ENCODE results near the gene CEP131.

Gene CEP131

GRCh38 chr17:81234506-81234855, 11.7 kb upstream of the CEP131 start:
- H3K9me3 ChIP-seq (replicated peaks; ENCODE audit: insufficient read depth, low read length), result no peaks in the 10 kb centered on the region
- H3K79me2 ChIP-seq (ENCODE audit: low read length), result peaks cover 41% of the 10 kb centered on the region
- H3K36me3 ChIP-seq (replicated peaks; ENCODE audit: insufficient read depth, low read length), result no peaks in the 10 kb centered on the region
- no peak for DNase-seq
- H2AFZ ChIP-seq (ENCODE audit: low read length), result no peak overlapping the region
- no peak overlapping the region for H3K4me3 ChIP-seq (ENCODE audit: low read length)
- H3F3A ChIP-seq (ENCODE audit: insufficient read depth, low read length), result no peaks in the 10 kb centered on the region
- no peak overlapping the region for H3K27ac ChIP-seq (ENCODE audit: low read length)
- no peaks in the 10 kb centered on the region for H3K27me3 ChIP-seq (replicated peaks; ENCODE audit: insufficient read depth, low read length)
- H3K9me2 ChIP-seq (replicated peaks; ENCODE audit: insufficient read depth, low read length), result no peaks in the 10 kb centered on the region
- H4K20me1 ChIP-seq (ENCODE audit: insufficient read depth, low read length), result no peaks in the 10 kb centered on the region
- no peak overlapping the region for H3K4me2 ChIP-seq (ENCODE audit: low read depth, low read length)
- no peak overlapping the region for H3K9ac ChIP-seq (ENCODE audit: low read length)
- peaks cover 6% of the 10 kb centered on the region for H3K4me1 ChIP-seq (ENCODE audit: low read length)
- no peak for TF ChIP-seq EZH2 (optimal IDR thresholded peaks at IDR 0.05; ENCODE audit: low read depth, low read length)
- TF ChIP-seq CTCF (IDR thresholded peaks at IDR 0.05; ENCODE audit: low read length), result no peak
- no peak for TF ChIP-seq EZH2phosphoT487 (IDR thresholded peaks at IDR 0.05; ENCODE audit: low read length)

GRCh38 chr17:81233811-81234505, 11.2 kb upstream of the CEP131 start:
- Histone ChIP-seq H3K79me2 (ENCODE audit: low read length) (peaks cover 38% of the 10 kb centered on the region), H3K4me3 (ENCODE audit: low read length) (no peak overlapping the region), H3K9ac (ENCODE audit: low read length) (no peak overlapping the region), H4K20me1 (ENCODE audit: insufficient read depth, low read length) (no peaks in the 10 kb centered on the region), H3K9me3 (replicated peaks; ENCODE audit: insufficient read depth, low read length) (no peaks in the 10 kb centered on the region), H3F3A (ENCODE audit: insufficient read depth, low read length) (no peaks in the 10 kb centered on the region), H2AFZ (ENCODE audit: low read length) (no peak overlapping the region), H3K9me2 (replicated peaks; ENCODE audit: insufficient read depth, low read length) (no peaks in the 10 kb centered on the region), H3K4me2 (ENCODE audit: low read depth, low read length) (no peak overlapping the region), H3K36me3 (replicated peaks; ENCODE audit: insufficient read depth, low read length) (no peaks in the 10 kb centered on the region), H3K4me1 (ENCODE audit: low read length) (peaks cover 6% of the 10 kb centered on the region), H3K27me3 (replicated peaks; ENCODE audit: insufficient read depth, low read length) (no peaks in the 10 kb centered on the region), H3K27ac (ENCODE audit: low read length) (no peak overlapping the region)
- TF ChIP-seq CTCF (IDR thresholded peaks at IDR 0.05; ENCODE audit: low read length) (no peak), EZH2phosphoT487 (IDR thresholded peaks at IDR 0.05; ENCODE audit: low read length) (no peak), EZH2 (optimal IDR thresholded peaks at IDR 0.05; ENCODE audit: low read depth, low read length) (no peak)
- no peak for DNase-seq

- no peaks in the 10 kb centered on the region for H3K9me2 ChIP-seq (replicated peaks; ENCODE audit: insufficient read depth, low read length)
- H3K4me2 ChIP-seq (ENCODE audit: low read depth, low read length), result no peak overlapping the region
- peaks cover 6% of the 10 kb centered on the region for H3K4me1 ChIP-seq (ENCODE audit: low read length)
- no peak for DNase-seq
- no peak overlapping the region for H3K4me3 ChIP-seq (ENCODE audit: low read length)
- H3K27me3 ChIP-seq (replicated peaks; ENCODE audit: insufficient read depth, low read length), result no peaks in the 10 kb centered on the region
- H3F3A ChIP-seq (ENCODE audit: insufficient read depth, low read length), result no peaks in the 10 kb centered on the region
- no peak overlapping the region for H2AFZ ChIP-seq (ENCODE audit: low read length)
- no peaks in the 10 kb centered on the region for H3K36me3 ChIP-seq (replicated peaks; ENCODE audit: insufficient read depth, low read length)
- H3K27ac ChIP-seq (ENCODE audit: low read length), result no peak overlapping the region
- no peaks in the 10 kb centered on the region for H3K9me3 ChIP-seq (replicated peaks; ENCODE audit: insufficient read depth, low read length)
- TF ChIP-seq EZH2 (optimal IDR thresholded peaks at IDR 0.05; ENCODE audit: low read depth, low read length) (no peak), CTCF (IDR thresholded peaks at IDR 0.05; ENCODE audit: low read length) (no peak), EZH2phosphoT487 (IDR thresholded peaks at IDR 0.05; ENCODE audit: low read length) (no peak)
- H3K79me2 ChIP-seq (ENCODE audit: low read length), result peaks cover 32% of the 10 kb centered on the region
- H3K9ac ChIP-seq (ENCODE audit: low read length), result no peak overlapping the region
- no peaks in the 10 kb centered on the region for H4K20me1 ChIP-seq (ENCODE audit: insufficient read depth, low read length)
These were observed 10.6 kb upstream of the CEP131 start for GRCh38 chr17:81233316-81233715.
